HG03139 (cell line): ENCODE measurements around the gene SPATS1.
"Not testable (repeated sequence)": the region's sequence is repeated elsewhere in the genome, so short reads cannot be mapped to it uniquely, and the experiment has no call there.

ENCODE experiments used
- ATAC-seq: cut with Tn5 transposase; IDR thresholded peaks from one replicate; pipeline ENCODE4 v1.9.1; 2021; ENCODE audit not compliant: unreplicated experiment

SPATS1 gene

GRCh38 chr6:44310241-44310640 is 32.2 kb upstream of the SPATS1 start:
- no peak for ATAC-seq

DNA sequence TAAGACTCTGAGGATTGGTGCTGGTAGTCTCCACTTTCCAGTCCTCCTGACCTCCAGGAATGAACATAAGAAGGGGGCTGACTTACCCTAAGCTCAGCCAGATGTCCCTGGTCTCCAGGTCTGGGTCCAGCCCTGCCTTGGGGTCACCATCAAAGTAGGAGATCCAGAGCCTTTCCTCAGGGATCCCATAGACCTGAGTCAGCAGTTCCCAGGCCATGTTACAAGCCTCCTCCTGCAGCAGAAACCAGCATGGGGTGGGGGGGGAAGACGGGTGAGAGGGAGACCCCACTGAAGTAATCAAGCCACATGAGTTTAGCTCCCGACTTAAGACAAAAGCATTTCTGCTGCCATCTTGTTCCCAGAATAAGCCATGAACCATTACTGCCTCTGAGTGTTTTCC is 31.1 kb upstream of the SPATS1 start:
- ATAC-seq: no peak

DNA sequence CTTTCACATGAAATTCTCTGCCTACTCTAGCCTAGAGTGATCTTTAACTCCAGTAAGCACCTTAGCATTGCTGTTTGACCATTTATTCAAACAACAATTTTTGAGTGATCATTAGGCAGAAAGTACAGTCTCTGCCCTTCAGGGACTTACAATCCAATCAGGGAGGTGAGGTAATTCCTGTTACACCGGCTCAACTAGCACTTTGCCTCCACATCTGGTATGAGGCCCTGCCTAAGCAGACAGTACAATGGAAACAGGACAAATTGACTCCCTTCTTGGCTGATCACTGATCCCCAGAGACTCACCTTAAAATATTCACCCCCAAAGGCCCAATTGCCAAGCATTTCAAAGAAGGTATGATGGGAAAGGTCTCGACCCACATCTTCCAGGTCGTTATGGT is 30.7 kb upstream of the SPATS1 start:
- no peak for ATAC-seq

GRCh38 chr6:44312901-44313788 is 29.3 kb upstream of the SPATS1 start, which contains the start of gene AARS2:
Gene AARS2, minus strand, starts transcription at chr6:44313347. Its CDS starts 24 bp downstream, at chr6:44313323.
- ATAC-seq: peak; percentile 79

- ATAC-seq: not testable (repeated sequence)
Observed at GRCh38 chr6:44314657-44315056, 27.8 kb upstream of the SPATS1 start.

GRCh38 chr6:44315516-44315915 is 26.9 kb upstream of the SPATS1 start:
- no peak for ATAC-seq

DNA sequence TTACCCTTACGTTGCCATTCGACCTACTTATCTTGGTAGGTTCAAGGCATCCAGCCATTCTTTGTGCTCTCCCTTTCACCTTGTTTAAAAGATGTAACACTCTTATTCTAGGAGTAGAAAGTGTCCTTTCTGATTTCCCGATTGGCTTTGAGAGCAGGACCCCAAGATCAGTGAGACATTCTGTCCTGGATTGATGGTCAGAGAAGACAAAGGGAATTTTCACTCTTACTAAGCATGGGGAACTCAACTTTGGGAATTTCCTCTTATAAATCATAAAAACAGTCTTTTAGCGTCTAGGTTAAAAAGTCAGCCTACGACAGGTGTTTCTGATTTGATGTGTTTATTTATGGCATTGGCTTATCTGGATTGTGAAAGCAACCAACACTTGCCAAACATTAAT is 26.5 kb upstream of the SPATS1 start:
- no peak for ATAC-seq

DNA sequence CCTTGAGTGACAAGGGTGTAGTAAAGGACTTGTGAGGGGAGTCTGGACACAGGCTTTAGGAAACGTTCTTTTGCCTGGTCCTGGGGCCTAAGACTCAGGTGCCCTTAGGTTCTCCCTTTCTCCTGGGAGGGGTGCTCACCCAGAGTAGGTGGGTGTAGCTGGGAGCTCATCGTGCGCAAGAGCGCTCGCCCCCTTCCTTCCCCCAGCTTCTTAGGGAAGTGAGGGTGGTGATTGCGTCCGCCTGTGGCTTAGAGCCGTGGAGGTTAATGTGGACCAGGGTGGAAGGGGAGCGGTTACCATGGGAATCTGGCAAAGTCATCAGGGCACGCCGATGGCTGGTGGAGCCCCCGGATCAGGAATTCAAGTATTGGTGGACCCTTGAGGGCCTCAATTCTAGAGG is 26.0 kb upstream of the SPATS1 start:
- no peak for ATAC-seq

DNA sequence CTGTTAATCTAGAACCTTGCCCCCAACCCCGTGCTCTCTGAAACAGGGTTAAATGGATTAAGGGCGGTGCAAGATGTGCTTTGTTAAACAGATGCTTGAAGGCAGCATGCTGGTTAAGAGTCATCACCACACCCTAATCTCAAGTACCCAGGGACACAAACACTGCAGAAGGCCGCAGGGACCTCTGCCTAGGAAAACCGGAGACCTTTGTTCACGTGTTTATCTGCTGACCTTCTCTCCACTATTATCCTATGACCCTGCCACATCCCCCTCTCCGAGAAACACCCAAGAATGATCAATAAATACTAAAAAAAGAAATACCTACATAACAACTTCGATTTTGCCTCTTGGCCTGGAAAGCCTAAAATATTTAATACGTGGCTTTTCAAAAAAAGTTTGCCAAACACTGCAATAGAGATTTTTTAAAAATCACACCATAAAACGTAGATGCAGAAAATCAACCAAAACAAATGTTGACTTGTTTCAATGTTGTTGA is 25.3 kb upstream of the SPATS1 start:
- not testable (repeated sequence) for ATAC-seq

GRCh38 chr6:44321210-44321609 is 21.2 kb upstream of the SPATS1 start:
- ATAC-seq: no peak

DNA sequence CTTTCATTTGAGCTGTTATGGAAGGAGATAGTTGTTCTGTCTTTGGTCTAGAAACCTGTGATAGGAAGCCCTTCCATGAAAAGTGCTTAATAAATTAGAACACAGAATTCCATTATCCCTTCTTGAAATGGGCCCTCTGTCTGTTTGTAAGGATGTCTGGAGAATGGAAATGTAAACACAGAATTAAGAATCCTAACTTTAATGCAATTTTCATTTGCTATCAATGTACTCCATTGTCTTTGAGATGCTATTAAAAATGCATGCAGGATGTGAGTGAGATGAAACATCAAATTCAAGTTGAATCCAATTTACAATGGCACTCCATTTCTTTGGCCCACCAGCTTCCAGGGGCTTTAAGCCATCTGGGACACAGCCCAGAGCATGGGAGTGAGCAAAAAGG is 15.4 kb upstream of the SPATS1 start:
- no peak for ATAC-seq

GRCh38 chr6:44327760-44328159 is 14.7 kb upstream of the SPATS1 start:
- ATAC-seq: no peak

- ATAC-seq: not testable (repeated sequence)
Observed at GRCh38 chr6:44328203-44328602, 14.2 kb upstream of the SPATS1 start.

- ATAC-seq: no peak
Observed at GRCh38 chr6:44329858-44330257, 12.6 kb upstream of the SPATS1 start.

DNA sequence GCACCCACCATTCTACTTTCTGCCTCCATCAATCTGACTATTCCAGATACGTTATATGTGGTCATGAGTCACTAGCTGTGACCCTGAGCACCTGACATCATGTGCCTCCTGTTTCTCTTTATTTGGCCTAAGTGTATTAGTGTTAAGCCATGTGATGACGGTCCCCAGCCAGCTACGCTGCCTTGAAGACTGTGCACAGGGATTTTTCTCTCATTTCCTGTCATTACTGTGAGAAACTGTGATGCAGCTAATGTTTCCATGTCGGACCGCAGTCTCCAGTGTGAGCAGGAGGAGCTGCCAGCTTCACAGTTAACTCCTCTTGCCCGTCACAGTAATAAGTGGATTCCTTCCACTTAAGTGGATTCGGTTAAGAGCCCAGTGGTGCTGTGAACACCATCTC is 9.9 kb upstream of the SPATS1 start:
- no peak for ATAC-seq

- no peak for ATAC-seq
Observed at GRCh38 chr6:44333273-44333919, 9.1 kb upstream of the SPATS1 start.

DNA sequence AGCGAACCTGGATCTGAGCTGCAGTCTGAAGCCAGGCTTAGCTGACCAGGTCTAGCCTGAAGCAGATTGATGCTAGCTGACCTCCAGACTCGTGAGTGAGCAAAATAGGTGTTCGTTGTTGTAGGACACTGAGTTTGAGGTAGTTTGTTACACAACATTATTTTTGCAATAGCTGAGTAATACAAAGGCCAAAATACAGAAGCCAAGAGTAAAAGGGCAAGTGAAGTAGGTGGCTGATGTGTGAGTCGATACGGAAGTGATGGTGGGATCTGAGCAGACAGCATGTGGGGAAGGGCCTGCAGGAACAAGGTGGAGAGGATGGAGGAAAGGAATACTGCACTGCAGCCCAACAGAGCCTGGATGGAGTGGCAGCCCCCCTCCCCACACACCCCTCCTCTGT is 8.5 kb upstream of the SPATS1 start:
- ATAC-seq: no peak

- ATAC-seq: no peak
Observed at GRCh38 chr6:44335631-44336030, 6.8 kb upstream of the SPATS1 start.

- no peak for ATAC-seq
Observed at GRCh38 chr6:44338228-44339122, 4.0 kb upstream of the SPATS1 start.

GRCh38 chr6:44339301-44339700 is 3.1 kb upstream of the SPATS1 start:
- no peak for ATAC-seq
